ENCODE data around the gene ADK.
A peak's percentile ranks its signal among the peaks of the same experiment; 100 is the strongest.
"Not testable (repeated sequence)": the region's sequence is repeated elsewhere in the genome, so short reads cannot be mapped to it uniquely, and the experiment has no call there.

ADK gene

DNA sequence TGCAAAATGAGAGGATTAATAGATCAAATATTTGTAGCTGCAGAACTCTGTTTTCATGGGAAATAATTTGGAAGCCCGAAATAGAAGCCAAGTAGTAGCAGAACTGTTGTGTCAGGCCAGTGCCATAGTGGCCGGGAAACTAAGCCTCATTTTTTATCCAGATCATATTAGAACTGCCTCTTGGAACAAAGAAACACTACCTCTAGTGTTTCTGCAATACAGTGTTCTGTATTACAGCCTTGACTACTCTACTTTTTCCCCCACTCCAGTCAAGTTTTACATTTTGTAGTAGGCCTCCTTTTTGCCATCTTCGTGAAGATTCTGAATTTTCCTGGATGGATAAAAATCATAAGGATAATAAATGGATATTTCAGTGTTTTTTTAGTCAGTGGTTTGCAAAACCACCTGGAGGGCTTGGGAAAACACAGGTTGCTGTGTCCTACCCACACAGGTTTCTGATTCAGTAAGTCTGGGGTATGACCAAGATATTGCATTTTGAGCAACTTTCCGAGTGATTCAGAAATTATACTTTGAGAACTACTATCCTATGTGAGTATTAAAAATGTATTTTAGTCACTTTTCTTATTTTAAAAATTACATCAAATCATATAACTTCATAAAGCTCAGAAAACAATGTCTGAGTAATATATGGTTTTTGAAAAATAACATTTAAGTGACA, 349.1 kb downstream of the ADK start:
- DNase-seq, result no peak

DNA sequence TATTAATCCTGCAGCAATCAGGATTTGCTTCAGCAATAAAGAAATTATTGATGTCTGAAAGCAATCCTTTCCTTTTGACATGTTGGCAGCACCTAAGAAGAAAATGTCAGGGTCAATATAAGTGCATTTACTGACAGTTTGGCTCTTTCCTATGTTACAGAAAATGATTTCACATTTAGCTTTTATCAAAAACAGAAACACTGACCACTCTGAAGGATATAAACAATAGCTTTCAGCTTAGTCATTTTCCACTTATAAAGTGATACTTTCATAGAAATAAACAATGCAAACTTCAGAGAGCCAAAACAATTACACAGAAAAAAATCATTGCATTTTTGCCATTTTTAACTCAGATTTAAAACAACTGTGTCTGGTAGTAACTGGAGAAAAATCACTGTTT, 349.8 kb downstream of the ADK start:
- DNase-seq, result no peak

DNA sequence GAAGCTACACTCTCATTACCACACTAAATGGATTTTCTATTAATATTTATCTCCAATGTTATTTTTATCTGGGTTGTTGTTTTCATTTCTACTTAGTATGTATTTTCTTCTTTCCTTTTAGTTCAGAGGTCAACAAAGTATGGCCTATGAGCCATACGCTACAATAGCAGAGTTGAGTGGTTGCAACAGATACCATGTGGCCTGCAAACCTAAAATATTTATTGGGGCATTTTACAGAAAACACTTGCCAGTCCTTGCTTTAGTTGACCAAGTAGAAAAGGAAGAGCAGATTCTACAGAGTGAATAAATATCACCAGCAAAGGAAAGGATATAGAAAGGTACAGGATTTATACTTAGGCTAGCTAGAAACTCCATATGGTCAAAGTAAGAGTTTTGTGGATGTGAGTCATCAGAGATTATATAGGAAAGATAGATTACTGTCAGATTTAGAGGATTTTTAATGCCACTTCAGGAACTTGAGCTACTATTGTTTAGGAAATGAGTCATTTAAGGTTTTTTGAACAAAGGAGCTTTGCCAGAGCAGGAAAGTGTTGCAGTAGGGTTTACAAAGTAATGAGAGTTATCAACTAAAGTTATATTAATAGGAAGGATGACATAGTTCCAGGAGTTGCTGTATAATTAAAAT, 352.1 kb downstream of the ADK start:
- peak; percentile 62 for DNase-seq

DNA sequence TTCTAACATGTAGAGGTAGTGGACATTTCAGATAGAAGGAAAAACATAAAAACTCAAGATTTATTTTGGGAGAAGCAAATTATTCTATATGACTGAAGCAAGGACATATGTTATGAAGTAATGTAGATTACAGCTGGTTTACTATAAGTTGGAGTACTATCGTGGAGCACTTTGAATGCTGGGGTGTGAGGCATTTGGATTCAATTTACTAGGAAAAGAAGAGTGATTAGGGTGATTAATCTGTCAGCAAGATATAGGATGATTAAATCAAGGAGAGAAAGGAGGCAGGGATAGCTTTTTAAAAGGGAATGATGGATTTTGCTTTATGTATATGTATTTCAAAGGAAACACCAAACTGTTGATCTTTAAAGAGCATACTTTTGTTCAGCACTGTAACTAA, 356.9 kb downstream of the ADK start:
- no peak for DNase-seq

DNA sequence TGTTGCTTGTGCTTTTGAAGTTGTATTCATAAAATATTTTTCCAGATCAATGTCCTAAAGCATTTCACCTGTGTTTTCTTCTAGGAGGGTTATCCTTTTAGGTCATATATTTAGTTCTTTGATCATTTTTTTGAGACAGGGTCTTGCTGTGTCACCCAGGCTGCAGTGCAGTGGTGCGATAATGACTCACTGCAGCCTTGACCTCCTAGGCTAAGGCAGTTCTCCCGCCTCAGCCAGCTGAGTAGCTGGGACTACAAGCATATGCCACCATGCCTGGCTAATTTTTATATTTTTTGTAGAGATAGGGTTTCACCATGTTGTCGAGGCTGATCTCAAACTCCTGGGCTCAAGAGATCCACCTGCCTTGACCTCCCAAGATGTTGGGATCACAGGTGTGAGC, 359.6 kb downstream of the ADK start:
- DNase-seq, result no peak

DNA sequence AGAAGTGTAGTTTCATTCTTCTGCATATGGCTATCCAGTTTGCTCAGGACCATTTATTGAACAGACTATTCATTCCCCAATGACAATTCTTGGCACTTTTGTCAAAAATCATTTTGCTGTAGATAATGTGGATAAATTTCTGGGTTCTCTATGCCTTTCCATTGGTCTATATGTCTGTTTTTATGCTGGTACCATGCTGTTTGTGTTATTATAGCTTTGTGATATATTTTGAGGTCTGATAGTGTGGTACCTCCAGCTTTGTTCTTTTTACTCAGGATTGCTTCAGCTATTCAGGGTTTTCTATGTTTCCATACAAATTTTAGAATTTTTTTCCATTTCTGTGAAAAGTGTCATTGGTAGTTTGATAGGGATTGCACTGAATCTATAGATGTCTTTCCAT, 360.0 kb downstream of the ADK start:
- no peak for DNase-seq

DNA sequence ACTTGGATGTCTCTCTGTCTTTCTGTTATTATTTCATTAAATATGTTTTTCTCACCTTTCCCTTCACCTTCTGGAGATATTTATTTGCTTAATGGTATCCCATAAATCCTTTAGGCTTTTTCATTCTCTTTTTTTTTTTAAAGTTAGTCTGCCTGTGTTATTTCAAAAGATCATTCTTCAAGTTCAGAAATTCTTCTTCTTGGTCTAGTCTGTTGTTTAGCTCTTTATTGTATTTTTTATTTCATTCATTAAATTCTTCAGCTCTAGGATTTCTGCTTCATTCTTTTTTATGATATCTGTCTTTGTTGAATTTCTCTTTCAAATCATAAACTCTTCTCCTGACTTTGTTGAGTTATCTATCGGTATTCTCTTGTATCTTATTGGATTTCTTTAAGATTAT, 363.3 kb downstream of the ADK start:
- DNase-seq, result no peak

DNA sequence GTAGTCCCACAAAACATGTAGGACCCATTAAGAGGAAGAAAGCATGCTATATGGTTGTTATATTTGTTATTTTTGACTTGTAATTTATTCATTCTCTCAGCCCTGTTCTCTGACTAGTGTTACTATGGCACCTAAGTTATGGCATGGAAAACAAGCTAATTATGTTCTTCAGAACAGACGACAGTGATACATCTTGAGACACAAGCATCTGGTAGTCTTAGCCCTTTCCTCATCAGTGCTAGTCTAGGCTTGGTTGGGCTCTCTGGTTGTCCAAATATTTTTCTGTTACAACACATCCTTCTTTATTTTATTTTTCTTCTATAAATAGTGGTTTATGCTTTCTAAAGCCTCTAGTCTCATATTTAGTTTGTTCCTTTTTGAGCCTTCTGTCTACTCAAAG, 367.0 kb downstream of the ADK start:
- DNase-seq, result no peak

DNA sequence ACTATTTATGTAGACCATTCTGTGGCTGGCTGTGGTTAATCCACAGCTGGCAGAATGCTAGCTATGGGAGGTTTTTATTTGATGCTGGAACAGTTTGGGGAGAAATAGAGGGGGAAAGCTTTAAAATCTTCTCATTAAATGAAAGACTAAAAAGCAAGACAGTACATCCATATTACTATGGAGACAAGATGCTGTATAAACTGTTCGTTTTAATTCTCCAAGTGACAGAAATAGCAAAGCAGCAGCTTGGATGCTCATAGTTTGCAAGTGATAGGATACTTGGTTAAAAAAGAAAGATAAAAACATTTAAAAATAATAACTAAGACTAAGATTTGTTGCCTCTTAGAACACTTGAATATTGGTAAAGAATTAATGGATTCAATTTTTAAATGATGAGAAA, 370.5 kb downstream of the ADK start:
- no peak for DNase-seq

DNA sequence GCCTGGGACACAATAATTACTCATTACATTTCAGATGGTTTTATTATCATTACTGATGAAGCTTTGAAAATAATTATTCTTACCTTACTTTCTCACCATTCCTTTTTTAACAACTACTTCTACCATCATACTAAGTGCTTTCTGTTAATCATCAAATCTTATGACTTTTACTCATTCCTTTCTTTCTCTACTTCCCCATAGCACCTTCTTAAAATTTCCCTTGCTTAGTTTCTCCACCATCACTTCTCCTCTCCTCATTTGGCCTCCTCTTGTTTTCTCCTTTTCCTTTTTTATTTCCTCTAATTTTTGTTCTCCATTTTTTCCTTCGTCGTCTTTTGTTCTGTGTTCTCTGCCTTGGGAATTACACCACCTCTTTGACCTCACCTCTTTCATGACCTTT, 372.2 kb downstream of the ADK start:
- DNase-seq, result no peak

DNA sequence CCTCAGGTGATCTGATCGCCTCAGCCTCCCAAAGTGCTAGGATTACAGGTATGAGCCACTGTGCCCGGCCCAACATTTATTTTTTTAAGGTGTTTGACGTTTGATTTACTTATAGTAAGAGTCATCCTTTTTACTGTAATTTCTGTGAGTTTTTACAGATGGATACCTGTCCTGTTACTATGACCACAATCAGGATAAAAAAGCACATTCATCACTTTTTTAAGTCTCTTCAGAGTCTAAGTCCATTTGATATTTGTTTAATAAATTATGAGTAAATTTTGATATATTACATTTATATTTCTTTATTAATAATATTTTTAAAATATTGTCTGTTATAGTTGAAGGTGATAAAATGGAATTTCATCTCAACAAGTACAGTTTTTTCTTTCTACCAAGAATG, 374.9 kb downstream of the ADK start:
- DNase-seq, result no peak

DNA sequence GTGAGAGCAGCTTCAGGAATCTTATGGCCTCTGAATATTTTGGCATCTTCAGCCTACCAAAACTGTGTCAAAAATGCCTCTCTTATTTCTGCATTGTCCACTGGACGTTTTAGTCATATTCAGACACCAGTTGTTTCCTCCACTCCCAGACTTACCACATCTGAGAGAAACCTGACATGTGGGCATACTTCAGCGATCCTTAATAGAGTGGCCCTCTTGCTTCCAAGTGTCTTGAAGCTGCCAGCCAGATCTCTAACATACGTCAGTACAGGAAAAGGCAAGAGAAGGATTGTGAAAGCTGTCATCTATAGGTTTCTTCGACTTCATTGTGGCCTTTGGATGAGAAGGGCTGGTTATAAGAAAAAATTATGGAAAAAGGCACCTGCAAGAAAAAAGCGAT, 376.6 kb downstream of the ADK start:
- not testable (repeated sequence) for DNase-seq

DNA sequence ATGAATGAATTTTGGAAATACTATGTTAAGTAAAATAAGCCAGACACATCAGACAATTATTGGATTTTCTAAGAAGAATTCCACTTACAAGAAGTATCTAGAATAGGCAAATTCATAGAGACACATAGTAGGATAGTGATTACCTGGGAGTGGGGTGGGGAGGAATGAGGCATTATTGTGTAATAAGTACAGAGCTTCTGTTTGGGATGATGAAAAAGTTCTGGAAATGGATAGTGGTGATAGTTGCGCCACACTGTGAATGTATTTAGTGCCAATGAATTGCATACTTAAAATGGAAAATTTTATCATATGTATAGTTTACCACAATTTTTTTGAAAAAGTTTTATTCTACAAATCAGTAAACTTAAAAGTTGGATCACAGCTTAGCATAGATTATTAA, 378.2 kb downstream of the ADK start:
- DNase-seq, result no peak

DNA sequence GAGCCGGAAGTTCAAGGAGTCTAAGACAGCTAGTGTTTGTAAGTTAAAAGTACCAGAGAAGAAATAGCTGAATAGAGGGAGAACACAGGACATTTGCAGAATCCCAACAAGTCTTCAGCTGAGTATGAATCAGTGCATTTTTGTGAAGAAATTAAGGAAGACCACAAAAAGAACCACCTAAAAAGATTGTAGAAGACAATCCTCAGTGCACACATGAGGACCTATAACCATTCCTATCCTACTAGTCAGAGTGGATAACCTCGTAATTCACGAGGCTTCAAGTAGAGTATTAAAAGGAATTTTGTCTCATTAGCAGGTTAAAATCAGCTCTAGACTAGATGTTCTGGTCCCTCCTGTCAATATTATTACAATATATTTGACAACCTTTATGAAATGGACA, 380.0 kb downstream of the ADK start:
- DNase-seq, result no peak

DNA sequence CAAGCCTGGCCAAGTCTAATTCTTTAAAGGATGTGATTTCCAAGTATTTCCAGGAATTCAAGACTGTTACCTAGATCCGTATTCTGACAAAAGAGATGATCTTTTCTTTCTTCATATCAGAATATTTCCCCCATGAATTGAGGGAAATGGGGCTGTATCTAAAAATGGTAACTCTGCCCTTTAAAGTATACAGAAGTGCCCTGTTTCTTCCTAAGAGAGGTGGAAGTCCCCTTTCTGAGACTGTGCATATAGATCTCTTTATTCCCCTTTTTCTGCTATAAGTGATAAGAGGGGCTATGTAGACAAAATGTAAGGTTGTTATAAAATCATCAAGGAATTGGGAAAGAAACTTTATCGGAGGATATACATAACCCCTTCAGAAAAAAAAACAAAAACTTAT, 388.3 kb downstream of the ADK start:
- DNase-seq, result no peak

DNA sequence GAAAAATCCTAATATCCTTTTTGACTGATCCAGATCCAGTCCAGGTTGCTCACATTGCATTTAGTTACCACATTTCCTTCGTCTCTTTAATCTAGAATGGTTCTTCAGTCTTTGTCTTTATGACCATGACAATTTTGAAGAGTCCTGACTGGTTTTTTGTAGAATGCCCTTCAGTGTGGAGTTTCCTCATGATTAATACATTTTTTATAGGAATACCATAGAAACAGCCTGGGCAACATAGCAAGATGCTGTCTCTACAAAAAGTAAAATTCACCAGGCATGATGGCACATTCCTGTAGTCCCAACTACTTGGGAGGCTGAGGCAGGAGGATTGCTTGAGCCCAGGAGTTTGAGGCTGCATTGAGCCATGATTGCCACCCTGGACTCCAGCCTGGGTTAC, 390.4 kb downstream of the ADK start:
- no peak for DNase-seq

DNA sequence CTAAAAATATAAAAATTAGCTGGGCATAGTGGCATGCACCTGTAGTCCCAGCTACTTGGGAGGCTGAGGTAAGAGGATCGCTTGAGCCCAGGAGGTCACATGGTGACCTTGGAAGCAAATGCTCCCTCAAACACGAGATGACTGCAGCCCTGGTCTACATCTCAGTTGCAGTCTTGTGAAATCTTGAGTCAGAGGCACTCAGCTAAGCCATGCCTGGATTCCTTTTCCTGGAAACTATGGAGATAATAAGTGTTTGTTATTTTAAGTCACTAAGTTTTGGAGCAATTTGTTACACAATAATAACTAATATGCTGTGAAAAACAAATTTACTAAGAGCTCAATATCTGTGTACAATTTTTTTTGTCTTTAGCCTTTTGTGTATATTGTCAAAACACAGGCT, 391.1 kb downstream of the ADK start:
- peak; percentile 41 for DNase-seq

DNA sequence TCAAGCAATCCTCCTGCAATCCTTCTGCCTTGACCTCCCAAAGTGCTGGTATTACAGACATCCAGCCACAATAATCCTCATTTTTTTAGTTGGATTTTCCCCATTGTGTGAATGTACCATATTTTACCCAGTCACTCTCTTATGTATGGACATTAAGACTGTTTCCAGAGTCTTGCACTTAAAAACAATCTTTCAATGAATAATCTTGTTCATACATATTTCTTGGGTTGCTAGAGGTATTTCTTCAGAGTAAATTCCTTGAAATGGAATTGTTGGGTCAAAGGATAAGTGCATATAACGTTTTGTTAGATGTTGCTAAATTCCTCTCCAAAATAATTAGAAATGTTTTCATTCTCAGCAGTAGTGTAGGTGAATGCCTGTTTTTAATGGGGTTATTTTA, 392.3 kb downstream of the ADK start:
- no peak for DNase-seq

DNA sequence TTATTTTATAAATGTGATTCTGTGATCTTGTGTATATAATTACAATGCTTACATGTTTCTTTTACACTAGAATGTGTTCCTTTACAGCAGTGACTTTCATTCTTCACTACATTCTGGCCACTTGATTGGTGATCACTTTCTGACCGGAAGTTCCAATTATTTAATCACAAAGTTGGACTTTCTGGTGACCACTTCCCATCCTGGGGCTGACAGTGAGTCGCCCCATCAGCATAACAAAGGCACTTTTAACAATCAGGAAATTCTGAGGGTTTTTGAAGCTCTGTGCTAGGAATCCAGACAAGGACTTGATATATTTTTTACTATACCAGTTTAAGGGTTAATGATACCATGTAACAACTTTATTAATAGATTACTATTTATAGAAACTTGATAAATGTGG, 393.1 kb downstream of the ADK start:
- DNase-seq, result no peak

DNA sequence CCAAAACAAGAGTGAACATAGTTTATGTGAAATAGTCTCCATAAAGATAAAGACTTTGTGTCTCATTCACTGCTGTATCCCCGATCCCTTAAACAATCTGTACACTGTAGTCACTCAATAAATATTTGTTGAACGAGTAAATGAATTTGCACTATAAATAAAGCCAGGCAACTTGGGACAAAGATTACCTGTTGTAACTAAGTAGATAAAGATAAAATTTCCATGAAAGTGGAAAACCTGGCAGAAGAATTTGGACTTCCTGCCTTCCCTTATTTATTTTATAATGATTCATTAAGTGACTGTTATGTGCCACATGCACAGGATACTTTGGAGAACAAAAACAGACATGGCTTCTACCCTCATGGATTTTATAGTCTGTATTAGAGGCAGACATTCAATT, 397.7 kb downstream of the ADK start:
- DNase-seq, result no peak

DNA sequence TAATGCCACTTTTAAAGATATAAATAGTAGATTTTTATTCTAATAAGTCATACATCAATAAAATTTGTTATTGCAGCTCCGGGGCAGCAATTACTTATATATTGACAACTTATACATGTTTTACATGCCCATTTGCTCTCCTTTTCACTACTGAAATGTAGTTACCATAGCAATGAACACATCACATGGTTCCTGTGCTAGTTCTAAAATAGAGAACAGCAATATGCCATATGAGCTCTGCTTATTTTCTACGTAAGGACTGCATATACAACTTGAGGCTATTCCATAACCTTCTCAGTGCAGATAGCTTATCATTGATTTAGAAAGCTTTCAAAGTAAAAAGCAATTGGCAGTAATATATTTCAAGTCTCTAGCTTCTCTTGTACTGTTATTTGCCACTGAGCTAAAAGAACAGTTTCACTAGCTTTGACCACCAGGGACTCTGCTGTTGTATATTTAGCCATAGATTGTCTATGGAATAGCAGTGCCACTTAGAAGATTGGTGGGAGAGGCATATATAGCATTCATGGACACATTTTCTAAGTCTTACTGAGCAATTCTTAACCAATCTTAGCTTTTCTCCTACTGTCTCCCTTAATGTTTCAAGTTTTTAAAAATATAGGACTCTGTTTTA, 405.2 kb downstream of the ADK start:
- DNase-seq, result no peak

DNA sequence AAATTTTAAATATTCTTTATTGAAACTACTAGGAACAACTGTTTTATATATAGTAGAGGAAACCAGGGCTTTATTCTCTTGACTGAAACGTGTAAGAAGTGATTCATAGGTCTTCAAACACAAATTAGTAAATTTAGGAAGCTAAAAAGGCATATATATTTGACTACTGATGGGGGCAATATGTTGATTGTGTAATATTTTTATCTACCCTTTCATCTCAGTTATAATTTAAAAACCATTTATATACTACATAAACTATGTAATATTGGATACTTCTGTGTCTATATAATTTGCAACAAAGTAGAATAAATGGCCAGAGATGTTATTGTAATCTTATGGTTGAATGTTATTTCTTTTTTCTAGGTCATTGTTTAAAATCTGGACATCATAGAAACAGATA, 406.1 kb downstream of the ADK start:
- DNase-seq, result no peak

DNA sequence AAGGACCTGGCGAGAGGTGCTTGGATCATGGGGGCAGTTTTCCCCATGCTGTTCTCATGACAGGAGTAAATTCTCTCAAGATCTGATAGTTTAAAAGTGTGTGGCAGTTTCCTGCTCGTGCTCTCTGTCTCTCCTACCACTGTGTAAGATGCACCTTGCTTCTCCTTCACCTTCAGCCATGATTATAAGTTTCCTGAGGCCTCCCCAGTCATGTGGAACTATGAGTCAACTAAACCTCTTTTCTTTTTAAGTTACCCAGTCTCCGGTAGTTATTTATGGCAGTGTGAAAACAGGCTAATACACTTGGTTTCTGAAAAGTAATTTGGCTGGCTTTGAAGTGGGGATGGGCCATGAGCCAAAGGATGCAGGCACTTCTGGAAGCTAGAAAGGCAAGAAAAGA, 407.4 kb downstream of the ADK start:
- DNase-seq, result no peak

DNA sequence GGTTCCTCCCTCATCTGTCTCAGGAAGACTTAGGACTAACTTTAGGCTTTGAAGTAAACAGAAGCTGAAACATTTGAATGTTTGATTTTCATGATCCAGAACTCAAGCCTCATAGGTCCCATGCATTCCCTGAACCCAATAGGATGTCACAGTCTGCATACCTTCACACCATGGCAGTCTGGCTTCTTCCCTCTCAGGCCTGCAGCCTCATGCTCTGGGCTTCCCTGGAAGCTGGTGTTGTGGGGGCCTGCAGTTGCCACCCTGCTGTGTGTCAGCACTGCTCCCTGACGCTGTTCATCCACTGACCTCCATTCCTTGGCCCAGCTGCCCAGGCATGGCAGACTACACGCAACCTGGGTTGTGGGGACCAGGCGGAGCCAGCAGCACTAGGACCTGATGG, 407.9 kb downstream of the ADK start:
- no peak for DNase-seq

DNA sequence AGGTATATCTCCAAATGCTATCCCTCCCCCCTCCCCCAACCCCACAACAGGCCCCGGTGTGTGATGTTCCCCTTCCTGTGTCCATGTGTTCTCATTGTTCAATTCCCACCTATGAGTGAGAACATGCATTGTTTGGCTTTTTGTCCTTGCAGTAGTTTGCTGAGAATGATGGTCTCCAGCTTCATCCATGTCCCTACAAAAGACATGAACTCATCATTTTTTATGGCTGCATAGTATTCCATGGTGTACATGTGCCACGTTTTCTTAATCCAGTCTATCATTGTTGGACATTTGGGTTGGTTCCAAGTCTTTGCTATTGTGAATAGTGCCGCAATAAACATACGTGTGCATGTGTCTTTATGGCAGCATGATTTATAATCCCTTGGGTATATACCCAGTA, 417.9 kb downstream of the ADK start:
- DNase-seq, result not testable (repeated sequence)

All from NCI-H226 (cell line).